HCT116 (cell line): ENCODE results near the gene SEMA5A. TPM values are rescaled to one million over a fixed set of nuclear protein-coding genes. Genes with fewer than 3 reads are reported as not detected.

Experiments used
- ATAC-seq: fragments of 200-7000 bp; cut with Tn5 transposase; 2 replicates; pipeline ENCODE4 v1.9.1; 2020; ENCODE audit warnings: mild to moderate bottlenecking, moderate library complexity
- BruUV-seq: library from RNA; stranded (reverse); fragments of 400-500 nt; replicated peaks from 2 replicates; lab custom pipeline; 2021; lab: Mats Ljungman, UMichigan
- CTCF ChIA-PET: fragments of 300-600 bp; sonication (Branson Sonifier 250); formaldehyde crosslinking; loops from one replicate; lab custom pipeline; 2021; ENCODE audit warnings: antibody characterized with exemption; lab: Charles Lee
- POLR2A ChIA-PET: fragments of 300-600, 350-600 bp; sonication (Branson Sonifier 250); formaldehyde crosslinking; loops from one replicate; lab custom pipeline; 2021; ENCODE audit warnings: antibody characterized with exemption; lab: Charles Lee
- RAD21 ChIA-PET, 2 experiments: fragments of 300-600 bp; sonication (Branson Sonifier 250); formaldehyde crosslinking; loops; one replicate each; lab custom pipeline; 2023; ENCODE audit warnings: low total read pairs in 2 of 2; ENCODE audit not compliant: uncharacterized antibody in 2 of 2, unreplicated experiment in 2 of 2, low non-redundant PET in 1 of 2; lab: Charles Lee
- DNase-seq: peaks from one replicate; pipeline ENCODE4 v3.0.0-alpha.2; 2010; ENCODE audit warnings: low read depth, low spot score
- H2AFZ ChIP-seq: fragments of 200-600 bp; shearing (Covaris generic), sonication (generic); 2 replicates; pipeline ENCODE4 v1.6.1; 2017; ENCODE audit warnings: low read depth, mixed run types, mixed read lengths, antibody characterized with exemption, low read length; ENCODE audit not compliant: poor library complexity, severe bottlenecking
- H3K27ac ChIP-seq: 2 replicates; pipeline ENCODE4 v1.5.1; 2012; ENCODE audit warnings: low read depth, low read length
- H3K27me3 ChIP-seq: fragments of 200-600 bp; sonication (generic); 2 replicates; pipeline ENCODE4 v1.6.1; 2016; ENCODE audit warnings: mixed run types, low read length, mixed read lengths; ENCODE audit not compliant: insufficient read depth
- H3K36me3 ChIP-seq, 2 experiments: fragments of 200-500 bp in 1 of 2; fragments of 200-600 bp in 1 of 2; sonication (Bioruptor generic) in 1 of 2; sonication (generic) in 1 of 2; 2 replicates each; pipeline versions ENCODE4 v1.5.1 to v1.6.1; 2014 to 2016; ENCODE audit warnings: low read length in 2 of 2, inconsistent platforms in 1 of 2, mixed read lengths in 1 of 2, mixed run types in 1 of 2; ENCODE audit not compliant: insufficient read depth in 2 of 2, control insufficient read depth in 1 of 2
- H3K4me1 ChIP-seq, 2 experiments: fragments of 200-600 bp in 1 of 2; sonication (generic) in 1 of 2; 2 replicates each; pipeline versions ENCODE4 v1.5.1 to v1.6.1; 2012 to 2017; ENCODE audit warnings: low read length in 2 of 2, inconsistent platforms in 1 of 2, mild to moderate bottlenecking in 1 of 2, mixed read lengths in 1 of 2, mixed run types in 1 of 2, moderate library complexity in 1 of 2; ENCODE audit not compliant: insufficient read depth in 2 of 2, control insufficient read depth in 1 of 2
- H3K4me2 ChIP-seq: fragments of 200-600 bp; sonication (generic); 2 replicates; pipeline ENCODE4 v1.6.1; 2017; ENCODE audit warnings: mixed run types, low read length, mixed read lengths
- H3K4me3 ChIP-seq, 2 experiments: fragments of 200-600 bp in 1 of 2; sonication (generic) in 1 of 2; replicated peaks in 1 of 2; 2 replicates each; pipeline ENCODE4 v1.5.1; 2011 to 2016; ENCODE audit warnings: low read length in 2 of 2, control low read depth in 1 of 2, low read depth in 1 of 2, mild to moderate bottlenecking in 1 of 2, mixed read lengths in 1 of 2, mixed run types in 1 of 2
- H3K79me2 ChIP-seq: fragments of 200-600 bp; sonication (generic); 2 replicates; pipeline ENCODE4 v1.6.1; 2017; ENCODE audit warnings: mild to moderate bottlenecking, mixed run types, low read length, moderate library complexity, mixed read lengths; ENCODE audit not compliant: insufficient read depth
- H3K9ac ChIP-seq: fragments of 200-600 bp; sonication (generic); 2 replicates; pipeline ENCODE4 v1.6.1; 2016; ENCODE audit warnings: low read length, mixed read lengths
- H3K9me2 ChIP-seq: fragments of 200-600 bp; sonication (generic), shearing (Covaris generic); 2 replicates; pipeline ENCODE4 v1.6.1; 2017; ENCODE audit warnings: mixed run types, mild to moderate bottlenecking, moderate library complexity; ENCODE audit not compliant: insufficient read depth
- H3K9me3 ChIP-seq, 2 experiments: fragments of 200-500 bp in 1 of 2; fragments of 200-600 bp in 1 of 2; sonication (Bioruptor generic) in 1 of 2; sonication (generic) in 1 of 2; 2 replicates each; pipeline ENCODE4 v1.6.1; 2014 to 2017; ENCODE audit warnings: low read length in 2 of 2, mixed read lengths in 2 of 2, inconsistent platforms in 1 of 2, low read depth in 1 of 2, mild to moderate bottlenecking in 1 of 2, mixed run types in 1 of 2, moderate library complexity in 1 of 2; ENCODE audit not compliant: control insufficient read depth in 1 of 2, insufficient read depth in 1 of 2
- H4K20me1 ChIP-seq: fragments of 200-600 bp; sonication (generic), shearing (Covaris generic); 2 replicates; pipeline ENCODE4 v1.6.1; 2017; ENCODE audit warnings: mixed run types, mild to moderate bottlenecking, moderate library complexity; ENCODE audit not compliant: insufficient read depth
- CEBPB ChIP-seq: IDR thresholded peaks from 2 replicates; pipeline ENCODE4 v1.6.1; 2012; ENCODE audit warnings: low read depth
- POLR2A ChIP-seq: IDR thresholded peaks from 2 replicates; pipeline ENCODE4 v1.7.0; 2011; ENCODE audit warnings: borderline replicate concordance; ENCODE audit not compliant: insufficient read depth, insufficient read length; ENCODE audit errors: extremely low read depth
- TCF7L2 ChIP-seq: IDR thresholded peaks from 2 replicates; pipeline ENCODE4 v1.7.0; 2011; ENCODE audit warnings: borderline replicate concordance, inconsistent platforms; ENCODE audit not compliant: insufficient read depth, insufficient read length; ENCODE audit errors: extremely low read depth
- intact Hi-C: fragments of 100-400 bp; cut with micrococcal nuclease; formaldehyde crosslinking; loops from 2 replicates; pipeline ENCODE4 v1.10.0; 2022
- total RNA-seq: library from RNA; stranded (reverse); gene quantifications from one replicate; pipeline ENCODE4 v1.2.1, GENCODE V29; 2021; ENCODE audit not compliant: unreplicated experiment
- TF ChIP-seq, protein P1 (sequence below): IDR thresholded peaks from 2 replicates; pipeline ENCODE4 v1.6.1; 2012

Gene SEMA5A
- total RNA-seq, 1 experiment from 2014 or later = 0.02 TPM

DNA sequence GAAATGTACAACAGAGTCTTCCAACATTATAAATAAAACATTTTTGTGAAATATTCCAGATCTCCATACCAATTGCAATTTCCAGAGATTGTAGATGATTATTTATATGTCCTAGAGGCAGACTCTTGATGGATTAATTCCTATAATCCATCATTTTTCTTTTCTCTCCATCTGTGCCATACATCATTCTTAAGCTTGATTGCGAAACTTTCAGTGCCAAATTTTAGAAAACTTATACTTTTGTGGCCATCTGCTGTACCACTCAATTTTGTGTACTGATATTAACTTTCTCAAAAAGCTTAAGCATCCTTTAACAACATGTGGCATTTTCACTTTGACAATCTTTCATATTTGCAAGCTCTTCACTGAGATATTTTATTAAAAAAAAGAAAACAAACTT, 446.9 kb downstream of the SEMA5A start:
- Histone ChIP-seq H3K9ac (no peak overlapping the region), H3K9me2 (no peaks in the 10 kb centered on the region), H3K36me3 (no peaks in the 10 kb centered on the region), H4K20me1 (no peaks in the 10 kb centered on the region), H2AFZ (no peak overlapping the region)
- intact Hi-C loops = no loop called here
- TF ChIP-seq, protein P1, sequence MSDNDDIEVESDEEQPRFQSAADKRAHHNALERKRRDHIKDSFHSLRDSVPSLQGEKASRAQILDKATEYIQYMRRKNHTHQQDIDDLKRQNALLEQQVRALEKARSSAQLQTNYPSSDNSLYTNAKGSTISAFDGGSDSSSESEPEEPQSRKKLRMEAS = no peak
- no peak for TF ChIP-seq CEBPB
- no peak for TF ChIP-seq POLR2A
- TF ChIP-seq, all 23 proteins: peak for 0
- no peak overlapping the region for H3K4me2 ChIP-seq
- H3K4me1 ChIP-seq = no peaks in the 10 kb centered on the region
- ATAC-seq = no peak
- ChIA-PET RAD21 (no interaction called here), POLR2A (no interaction called here), CTCF (no interaction called here)
- DNase-seq = no peak
- BruUV-seq = no TSS peak
- no peaks in the 10 kb centered on the region for H3K79me2 ChIP-seq
- H3K9me3 ChIP-seq = peaks cover 5 to 12% of the 10 kb centered on the region in 2 experiments; a peak in 2 of 4 replicates
- H3K27ac ChIP-seq = no peak overlapping the region
- H3K4me3 ChIP-seq = no peak overlapping the region
- H3K27me3 ChIP-seq = no peaks in the 10 kb centered on the region

DNA sequence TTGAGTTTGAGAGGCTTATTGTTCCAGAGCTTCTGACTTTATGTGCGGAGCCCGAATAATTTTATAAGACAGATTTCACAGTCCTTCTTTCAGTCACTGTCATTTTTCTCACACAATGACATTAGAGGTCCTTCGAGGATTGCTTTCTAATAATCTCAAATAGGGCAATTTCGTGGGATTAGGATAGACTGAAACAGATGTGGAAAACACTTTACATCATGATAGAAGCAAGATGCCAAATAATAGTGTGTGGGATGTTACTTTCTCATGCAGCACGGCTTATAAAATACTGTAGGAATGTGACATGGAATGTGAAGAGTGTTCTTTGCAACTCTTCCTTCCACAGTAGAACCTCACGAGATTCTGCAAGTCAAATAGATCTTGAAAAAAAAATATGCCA, 451.3 kb downstream of the SEMA5A start:
- Histone ChIP-seq H3K4me1 (no peaks in the 10 kb centered on the region), H3K36me3 (no peaks in the 10 kb centered on the region), H3K27ac (no peak overlapping the region), H3K4me3 (no peak overlapping the region), H3K9me2 (no peaks in the 10 kb centered on the region), H3K9me3 (peaks cover 6 to 15% of the 10 kb centered on the region in 2 experiments; a peak in 2 of 4 replicates), H4K20me1 (no peaks in the 10 kb centered on the region), H3K27me3 (no peaks in the 10 kb centered on the region), H3K79me2 (no peaks in the 10 kb centered on the region), H3K4me2 (no peak overlapping the region), H3K9ac (no peak overlapping the region), H2AFZ (no peak overlapping the region)
- CTCF ChIA-PET = no interaction called here
- RAD21 ChIA-PET = no interaction called here
- BruUV-seq = no TSS peak
- intact Hi-C loops = no loop called here
- no peak for DNase-seq
- POLR2A ChIA-PET = no interaction called here
- no peak for ATAC-seq
- TF ChIP-seq TCF7L2 = no peak
- TF ChIP-seq, protein P1 = no peak
- TF ChIP-seq, all 23 proteins: peak for 0
